Measurements from ENCODE around the gene SPOCK1.

GRCh38 chr5:137453483-137454080 is 45.5 kb downstream of the SPOCK1 start:
- TF ChIP-seq GATA3 (IDR thresholded peaks at IDR 0.05; ENCODE audit: low read depth, low read length), result no peak
- no peak for TF ChIP-seq GATA2 (IDR thresholded peaks at IDR 0.05; ENCODE audit: low read depth, low read length)

Data from SH-SY5Y (cell line).